Activated CD4-positive, alpha-beta T cell treated with anti-CD3 and anti-CD28 coated beads for 24 hours (primary cell): ENCODE results near the gene OTOS.
A peak's percentile ranks its signal among the peaks of the same experiment; 100 is the strongest.

Experiments
- DNase-seq, 2 donors: peaks; one replicate each; pipeline ENCODE4 v3.0.0-alpha.2; 2020; ENCODE audit warnings: low read depth in 2 of 2

Gene OTOS

DNA sequence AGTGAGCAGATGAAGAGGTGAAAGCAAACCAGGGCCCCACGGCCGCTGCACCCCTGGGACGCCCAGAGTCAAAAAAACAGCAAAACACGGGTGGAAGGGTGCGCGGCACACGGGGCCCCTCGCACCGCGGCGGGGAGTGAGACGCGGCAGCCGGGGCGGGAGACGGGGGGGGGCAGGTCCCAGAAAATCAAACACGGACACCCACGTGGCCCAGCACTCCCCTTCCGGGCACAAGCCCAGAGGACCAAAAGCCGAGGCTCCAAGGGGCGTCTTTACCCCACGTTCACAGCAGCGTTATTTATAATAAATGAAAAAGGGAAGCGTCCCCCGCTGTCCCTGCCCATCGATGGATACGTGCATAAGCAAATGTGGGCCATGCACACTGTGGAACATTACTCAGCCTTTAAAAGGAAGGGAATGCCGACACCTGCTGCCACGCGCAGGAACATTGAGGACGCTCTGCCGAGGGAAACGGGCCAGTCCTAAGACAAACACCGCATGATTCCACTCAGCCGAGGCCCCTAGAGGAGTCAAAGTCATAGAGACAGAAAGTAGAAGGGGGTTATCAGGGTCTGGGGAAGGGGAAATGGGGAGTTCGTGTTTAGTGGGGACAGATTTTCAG lies 3.7 kb downstream of the OTOS start:
- peak; percentile 9 to 15 for DNase-seq

DNA sequence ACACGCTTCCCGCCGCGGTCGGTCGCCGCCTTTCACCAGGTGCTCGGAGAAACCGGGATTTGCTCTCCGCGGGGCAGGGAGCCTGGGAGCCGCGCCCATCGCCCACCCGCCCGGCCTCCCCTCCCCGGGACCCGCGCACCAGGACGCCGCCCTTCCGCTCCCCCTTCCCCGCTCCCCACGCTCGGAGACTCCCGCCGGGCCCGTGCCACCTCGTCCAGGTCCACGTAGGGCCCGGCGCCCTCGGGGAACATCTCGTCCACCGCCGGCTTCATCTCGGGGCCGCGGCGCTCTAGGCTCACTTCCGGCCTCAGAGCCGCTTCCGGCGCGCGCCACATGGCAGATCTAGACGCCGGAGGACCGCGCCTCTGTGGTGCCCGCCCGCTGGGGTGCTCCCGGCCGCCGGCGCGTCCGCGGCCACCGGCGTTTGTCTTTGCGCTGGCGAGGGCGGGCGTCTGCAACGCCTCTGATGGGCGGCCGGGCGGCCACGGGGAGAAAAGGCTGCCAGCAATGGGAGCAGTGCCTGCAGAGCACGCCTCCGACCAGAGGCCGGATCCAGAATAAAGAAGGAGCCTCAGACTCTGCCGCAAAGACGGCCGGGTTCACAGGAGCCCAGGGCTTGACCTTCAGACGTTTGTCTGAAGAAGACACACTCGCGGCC lies 4.3 kb downstream of the OTOS start, which contains the start of gene COPS9:
Gene COPS9, minus strand, starts transcription at position 293 of the 658 bp plus-strand sequence. Its CDS starts 21 bp downstream, at position 272.
- peak; percentile 79 to 82 for DNase-seq

DNA sequence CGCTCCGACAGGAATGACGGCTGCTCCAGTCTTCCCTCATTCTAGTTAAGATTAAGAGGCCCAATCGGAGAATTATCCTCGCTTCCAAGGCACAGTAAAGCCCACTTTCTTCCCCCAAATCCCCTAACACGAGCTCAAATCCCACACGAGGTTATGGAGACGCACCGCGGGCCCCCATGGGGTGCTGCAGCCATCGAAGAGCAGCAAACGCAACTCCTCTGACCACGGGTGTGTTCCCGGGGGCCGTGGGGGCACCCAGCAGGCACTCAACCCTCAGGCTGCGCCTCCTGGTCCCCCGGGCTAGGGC lies 4.8 kb downstream of the OTOS start:
- no peak for DNase-seq

GRCh38 chr2:240134956-240135520 lies 5.4 kb downstream of the OTOS start:
- no peak for DNase-seq

- no peak for DNase-seq
These were observed 6.0 kb downstream of the OTOS start for GRCh38 chr2:240134466-240134865.

DNA sequence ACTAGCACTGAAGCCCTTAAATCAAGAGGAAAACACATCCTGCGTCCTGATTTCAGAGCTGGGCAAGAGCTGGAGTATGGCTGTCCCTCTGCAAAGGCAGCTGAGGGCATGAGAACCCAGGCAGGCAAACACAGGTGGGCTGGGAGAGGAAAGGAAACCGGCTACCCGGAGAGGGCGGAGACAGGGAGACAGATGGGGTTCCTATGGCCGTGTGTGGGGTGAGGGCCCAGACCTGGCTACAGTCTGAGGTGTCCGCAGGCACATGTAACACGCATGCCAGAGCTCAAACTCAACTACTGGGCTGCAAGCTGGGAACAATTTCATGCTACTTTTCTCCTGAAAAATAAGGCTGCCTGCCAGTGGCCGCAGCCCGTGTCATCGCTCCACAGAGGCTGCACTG lies 7.1 kb downstream of the OTOS start:
- DNase-seq: no peak

DNA sequence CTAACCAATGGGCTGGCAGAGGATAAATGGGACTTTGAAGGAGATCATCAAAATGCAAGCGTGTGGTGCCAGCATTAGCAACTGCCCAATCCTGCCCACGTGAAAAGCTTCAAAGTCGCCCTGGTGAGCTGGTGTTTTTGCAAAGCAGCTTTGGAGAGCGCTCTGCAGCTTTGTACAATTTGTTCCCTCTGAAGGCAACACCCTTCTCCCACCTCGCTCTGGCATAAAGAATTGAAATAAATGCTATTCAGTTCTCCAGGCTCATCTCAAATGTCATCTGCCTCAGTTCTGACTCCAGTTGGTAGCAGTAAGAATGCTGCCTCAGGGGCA lies 7.8 kb downstream of the OTOS start:
- DNase-seq: no peak

GRCh38 chr2:240131941-240132650 lies 8.4 kb downstream of the OTOS start:
- DNase-seq: no peak

GRCh38 chr2:240131296-240131695 lies 9.2 kb downstream of the OTOS start:
- no peak for DNase-seq

GRCh38 chr2:240130393-240131195 lies 9.9 kb downstream of the OTOS start:
- no peak for DNase-seq

- DNase-seq: no peak
These were observed 10.6 kb downstream of the OTOS start for GRCh38 chr2:240129731-240130392.

DNA sequence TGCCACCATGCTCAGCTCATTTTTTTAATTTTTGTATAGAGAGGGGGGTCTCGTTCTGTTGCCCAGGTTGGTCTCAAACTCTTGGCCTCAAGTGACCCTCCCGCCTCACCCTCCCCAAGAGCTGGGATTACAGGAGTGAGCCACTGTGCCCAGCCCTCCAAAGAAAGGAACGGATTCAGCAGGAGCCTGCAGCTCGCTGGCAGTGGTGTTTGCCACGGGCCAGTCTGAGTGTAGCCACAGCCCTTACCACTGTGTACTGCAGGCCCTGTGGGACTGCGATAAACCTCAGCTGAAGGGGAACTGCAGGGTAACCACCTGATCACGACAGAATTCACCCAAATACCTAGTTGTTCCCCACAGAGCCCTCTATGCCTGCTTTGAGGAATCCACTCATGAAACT lies 11.1 kb downstream of the OTOS start:
- DNase-seq: no peak

DNA sequence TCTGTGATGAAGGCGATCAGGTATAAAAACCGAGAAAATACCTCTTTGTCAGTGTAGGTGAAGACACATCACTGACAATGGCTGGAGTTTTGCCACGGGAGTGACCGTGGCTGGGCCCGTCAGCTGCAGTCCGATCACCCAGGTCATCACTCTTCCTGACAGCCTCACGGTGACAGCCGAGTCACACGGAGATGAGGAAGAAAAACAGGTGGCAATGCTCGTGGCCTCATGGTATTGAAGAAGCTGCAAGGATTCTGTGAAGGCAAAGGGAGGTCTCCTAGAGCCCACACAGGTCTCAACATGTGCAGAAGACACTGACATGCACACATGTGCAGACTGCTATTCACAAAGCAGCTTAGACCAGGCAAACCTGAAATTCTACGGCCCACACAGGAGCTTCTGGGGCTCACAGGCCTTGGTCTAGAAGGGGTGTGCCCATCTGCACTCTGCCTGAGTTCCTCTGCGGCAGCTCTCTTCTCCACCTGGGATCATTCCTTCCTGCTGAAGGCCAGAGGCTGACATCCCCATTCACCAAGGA lies 11.8 kb downstream of the OTOS start:
- no peak for DNase-seq

DNA sequence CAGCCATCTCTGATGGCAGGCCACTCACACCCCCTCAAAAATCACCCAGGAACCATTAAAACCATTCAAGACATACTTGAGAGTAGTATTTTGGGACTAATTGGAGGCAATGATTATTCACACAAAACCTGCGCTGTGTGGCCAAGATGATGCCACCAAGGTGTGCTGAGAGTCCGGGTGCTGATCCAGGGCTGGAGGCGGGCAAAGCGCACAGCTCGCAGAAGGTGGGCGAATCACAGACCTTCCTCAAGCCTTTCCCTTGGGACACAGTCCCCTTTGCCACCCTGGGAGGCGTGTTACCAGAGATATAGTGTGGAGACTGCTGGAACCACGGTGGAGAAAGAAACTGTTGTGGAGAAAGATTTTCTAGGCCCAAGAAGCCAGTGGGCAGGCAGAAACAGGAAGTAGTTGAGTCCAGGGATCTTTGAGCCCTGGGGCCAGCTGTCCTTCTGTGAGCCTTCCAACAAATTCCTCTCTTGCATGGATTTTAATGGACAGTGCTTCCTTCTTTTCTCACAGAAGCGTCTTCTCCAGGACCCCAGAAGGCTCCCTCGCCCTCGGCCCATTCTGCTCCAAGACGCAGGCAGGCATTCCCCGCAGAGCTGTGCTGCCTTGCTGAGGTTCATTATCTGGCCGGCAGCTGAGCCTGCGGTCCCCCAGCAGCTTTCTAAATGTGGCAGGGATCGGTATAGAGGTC lies 12.4 kb downstream of the OTOS start:
- no peak for DNase-seq

- no peak for DNase-seq
These were observed 13.2 kb downstream of the OTOS start for GRCh38 chr2:240127191-240127750.

GRCh38 chr2:240126731-240127130 lies 13.7 kb downstream of the OTOS start:
- no peak for DNase-seq

DNA sequence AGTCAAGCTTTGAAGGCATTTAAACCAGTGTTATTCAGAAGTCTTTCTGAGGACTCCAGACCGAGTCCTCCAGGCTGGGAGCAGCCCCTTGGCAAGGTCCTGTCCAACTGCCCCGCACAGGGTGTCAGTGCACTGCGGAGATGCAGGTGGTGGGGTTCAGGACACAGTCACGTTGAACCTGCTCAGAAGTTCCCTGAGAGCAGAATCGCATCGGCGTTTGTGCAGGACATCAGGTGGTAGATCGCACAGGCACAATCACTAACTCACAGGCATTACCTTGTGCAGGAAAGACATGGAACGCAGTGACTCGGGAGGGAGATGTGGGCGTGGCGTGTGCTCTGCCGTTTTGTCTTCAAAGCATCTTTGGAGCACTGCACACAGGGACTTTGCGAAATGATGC lies 14.7 kb downstream of the OTOS start:
- no peak for DNase-seq

- DNase-seq: no peak
These were observed 15.8 kb downstream of the OTOS start for GRCh38 chr2:240124651-240125030.

DNA sequence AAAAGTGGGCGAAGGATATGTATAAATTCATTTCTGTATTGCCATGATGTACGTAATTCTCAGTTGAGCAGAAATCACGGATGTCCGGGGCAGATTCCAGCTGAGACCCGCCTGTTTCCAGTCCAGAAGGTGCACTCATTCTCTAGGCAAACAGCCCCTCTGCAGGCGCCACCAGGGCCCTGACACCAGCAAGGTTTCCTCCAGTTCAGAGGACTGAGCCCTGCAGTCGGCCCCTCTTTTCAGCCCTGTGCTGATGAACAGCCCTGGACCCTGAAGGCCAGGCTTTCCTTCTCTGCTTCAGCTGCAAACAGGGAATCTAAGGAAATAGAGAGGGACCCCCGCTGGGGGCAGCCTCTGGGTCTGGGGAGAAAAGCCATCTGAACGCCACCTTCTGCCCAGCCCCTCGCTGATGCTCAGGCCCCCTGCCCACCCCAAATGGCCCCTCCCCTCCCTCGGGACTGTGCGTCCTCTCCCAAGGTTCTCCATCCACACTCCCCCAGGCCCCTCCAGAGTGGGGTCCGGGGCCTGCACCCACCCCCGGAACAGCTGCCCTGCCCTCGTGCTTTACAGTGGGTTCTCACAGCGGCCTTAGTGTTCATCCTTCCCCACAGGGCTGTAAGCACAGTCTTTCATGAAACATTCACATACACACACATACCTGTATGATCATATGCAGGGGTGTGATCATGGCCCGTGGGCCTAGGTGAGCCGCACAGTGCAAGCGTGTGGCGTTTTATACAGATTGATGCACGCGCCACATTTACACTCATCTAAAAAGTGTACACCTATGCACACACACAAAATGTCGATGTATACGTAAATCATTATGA lies 16.4 kb downstream of the OTOS start:
- DNase-seq: no peak

DNA sequence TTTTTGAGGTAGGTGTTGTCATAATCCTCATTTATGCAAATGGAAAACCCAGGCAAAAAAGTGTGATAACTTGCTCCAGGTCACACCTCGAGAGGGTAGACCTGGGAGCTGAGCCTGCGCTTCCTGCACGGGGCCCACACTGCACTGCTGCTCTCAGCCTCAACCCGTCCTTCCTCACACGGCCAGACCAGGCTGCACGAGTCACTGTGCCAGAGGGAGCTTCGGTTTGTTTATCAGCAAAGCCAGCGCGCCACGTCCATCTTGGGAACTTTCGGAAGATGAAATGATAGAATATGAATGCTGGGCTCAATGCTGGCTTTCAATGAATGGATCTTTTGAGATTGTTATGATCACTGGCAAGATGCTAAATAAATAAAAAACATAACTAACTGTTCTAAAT lies 18.8 kb downstream of the OTOS start:
- no peak for DNase-seq
